DND-41 (cell line): ENCODE results near the gene FBXW7.

Experiments used
- CTCF ChIP-seq: IDR thresholded peaks from 2 replicates; pipeline ENCODE4 v1.5.1; 2012; ENCODE audit warnings: borderline replicate concordance, low read length, moderate library complexity, mild to moderate bottlenecking; ENCODE audit not compliant: poor library complexity, severe bottlenecking; ENCODE audit errors: extremely low read depth
- EZH2 ChIP-seq: IDR thresholded peaks from 3 replicates; pipeline ENCODE4 v1.6.1; 2012; ENCODE audit warnings: borderline replicate concordance, low read depth, mild to moderate bottlenecking, moderate library complexity, low read length, inconsistent platforms; ENCODE audit not compliant: severe bottlenecking

GRCh38 chr4:152277333-152277732 lies 258.6 kb downstream of the FBXW7 start:
- TF ChIP-seq CTCF (no peak), EZH2 (no peak)
